GM19193 (cell line): ENCODE results near the gene RASGRP3.

Experiments used
- POLR2A ChIP-seq: IDR thresholded peaks from 4 replicates; pipeline ENCODE4 v1.6.1; 2011; ENCODE audit not compliant: insufficient read depth, insufficient read length; ENCODE audit errors: extremely low read depth

The RASGRP3 gene

GRCh38 chr2:33518200-33518599 is 41.8 kb downstream of the RASGRP3 start:
- TF ChIP-seq POLR2A = no peak

- no peak for TF ChIP-seq POLR2A
Measured at GRCh38 chr2:33518929-33519328, 42.5 kb downstream of the RASGRP3 start.

- TF ChIP-seq POLR2A = no peak
Measured at GRCh38 chr2:33521791-33522281, 45.4 kb downstream of the RASGRP3 start.

DNA sequence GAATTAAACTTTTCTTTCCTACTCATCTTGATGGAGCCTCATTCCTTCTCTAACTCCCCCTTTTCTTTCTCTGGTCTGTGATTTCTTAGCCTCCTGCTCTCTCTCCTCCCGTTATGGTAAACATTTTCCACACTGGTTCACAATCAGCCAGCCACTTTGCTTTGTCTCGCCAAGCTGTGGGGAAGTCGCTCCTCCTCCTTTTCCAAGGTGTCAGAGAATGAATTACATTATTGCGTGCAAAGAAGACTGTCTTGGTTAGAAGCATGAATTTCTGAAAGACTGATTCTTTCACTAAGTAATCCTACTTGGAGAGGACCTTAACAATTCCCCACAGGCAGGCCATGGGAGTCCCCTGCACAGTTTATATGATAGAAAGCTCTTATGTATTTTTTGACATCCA is 46.1 kb downstream of the RASGRP3 start:
- no peak for TF ChIP-seq POLR2A

DNA sequence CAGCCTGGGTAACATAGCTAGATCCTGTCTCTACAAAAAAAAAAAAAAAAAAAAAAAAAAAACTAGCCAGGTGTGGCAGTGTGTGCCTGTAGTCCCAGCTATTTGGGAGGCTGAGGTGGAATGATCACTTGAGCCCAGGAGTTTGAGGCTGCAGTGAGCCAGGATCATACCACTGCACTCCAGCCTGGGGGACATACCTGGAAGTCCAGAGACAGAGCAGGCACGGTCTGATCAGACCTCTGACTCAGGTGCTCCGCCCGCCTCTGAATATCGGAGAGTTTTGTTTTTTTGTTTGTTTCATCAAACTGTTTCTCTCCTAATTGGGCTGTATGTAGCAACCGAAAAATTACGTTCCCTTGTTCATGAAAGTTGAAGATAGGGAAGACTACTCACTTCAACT is 49.2 kb downstream of the RASGRP3 start:
- TF ChIP-seq POLR2A = no peak

DNA sequence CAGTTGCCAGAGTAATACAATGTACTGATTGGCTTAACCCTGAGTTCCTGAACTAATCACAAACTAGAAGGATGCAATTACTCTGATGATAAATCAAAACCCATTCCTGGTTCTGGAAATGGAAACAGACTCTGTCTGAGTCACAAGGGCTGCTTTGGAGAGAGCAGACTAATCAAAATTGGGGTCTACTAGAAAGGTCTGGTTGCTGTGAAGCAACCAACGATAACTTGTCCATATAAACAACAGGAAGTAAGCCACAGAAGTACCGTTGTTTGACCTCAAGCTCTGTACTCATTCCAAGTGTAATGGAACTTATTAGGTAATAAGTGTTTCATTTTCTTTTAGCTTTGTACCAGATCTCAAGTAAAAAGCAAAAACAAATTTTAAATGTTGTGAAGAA is 49.7 kb downstream of the RASGRP3 start:
- TF ChIP-seq POLR2A = no peak

DNA sequence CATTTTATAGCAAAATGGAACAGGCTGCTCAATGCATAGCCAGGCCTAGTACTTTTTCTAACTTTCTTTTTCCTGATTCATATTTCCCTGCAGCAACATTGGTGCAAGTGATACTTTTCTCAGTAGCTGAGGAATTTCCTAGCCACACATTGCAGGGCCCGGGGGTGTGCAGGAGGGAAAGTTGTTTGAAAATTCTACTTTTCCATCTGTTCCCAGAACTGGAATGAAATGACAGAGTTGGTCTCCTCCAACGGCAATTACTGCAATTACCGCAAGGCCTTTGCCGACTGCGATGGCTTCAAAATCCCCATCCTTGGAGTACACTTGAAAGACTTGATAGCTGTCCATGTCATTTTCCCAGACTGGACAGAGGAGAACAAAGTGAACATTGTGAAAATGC is 50.5 kb downstream of the RASGRP3 start:
- TF ChIP-seq POLR2A = no peak

DNA sequence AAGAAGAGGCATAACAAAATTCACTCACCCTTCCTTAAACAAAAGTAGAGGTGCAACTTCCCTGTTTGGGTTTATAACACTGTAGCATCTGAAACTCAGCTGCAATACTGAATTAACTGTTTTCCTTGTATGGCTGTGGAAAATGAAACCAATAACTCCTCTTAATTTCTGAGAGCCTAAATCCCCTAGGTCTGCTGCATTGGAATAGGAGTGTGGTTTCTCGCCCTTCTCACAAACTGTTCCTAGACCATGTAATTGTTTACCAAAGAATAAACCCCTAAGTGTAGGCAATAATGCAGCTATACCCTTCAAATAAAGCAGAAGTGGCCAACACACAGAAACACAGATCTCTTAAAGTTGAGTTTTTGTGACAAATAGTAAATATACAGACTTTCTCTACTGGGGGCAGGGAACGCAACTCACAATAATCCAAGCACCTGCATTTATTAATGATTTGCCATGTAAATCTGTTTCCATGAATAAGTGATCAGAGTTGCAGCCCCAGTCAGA is 52.0 kb downstream of the RASGRP3 start:
- TF ChIP-seq POLR2A = no peak

DNA sequence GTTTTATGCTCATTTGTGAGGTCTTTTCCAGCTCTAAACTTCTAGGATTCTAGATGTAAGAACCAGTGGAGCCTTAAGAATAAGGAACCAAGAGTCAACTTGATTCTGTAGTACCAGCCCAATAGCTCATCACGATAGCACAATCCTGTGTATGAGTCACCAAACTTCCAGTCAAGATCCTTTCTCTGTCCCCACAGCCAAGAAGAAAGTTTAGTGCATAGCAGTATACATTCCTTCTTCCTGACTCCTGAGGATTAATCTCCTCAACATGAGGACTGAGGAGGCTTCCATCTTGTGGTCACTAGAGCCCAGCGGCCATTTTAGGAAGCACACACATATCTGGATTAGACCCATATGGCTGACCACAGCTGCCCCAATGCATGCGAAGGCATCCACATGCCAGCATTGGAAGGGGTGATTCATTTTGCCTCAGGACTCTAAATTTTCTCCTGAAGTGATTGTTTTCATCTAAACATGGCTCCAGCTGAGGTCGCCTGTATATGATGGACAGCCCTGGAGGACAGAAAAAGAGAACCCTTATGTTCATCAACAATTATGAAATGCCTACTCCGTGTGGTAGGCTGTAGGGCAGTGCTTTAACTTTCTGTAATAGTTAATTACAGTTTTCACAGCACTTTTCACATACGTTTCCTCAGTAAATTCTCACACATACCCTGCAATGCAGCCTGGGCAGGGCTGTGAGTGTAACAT is 53.5 kb downstream of the RASGRP3 start:
- no peak for TF ChIP-seq POLR2A

GRCh38 chr2:33530690-33531548 is 54.5 kb downstream of the RASGRP3 start:
- no peak for TF ChIP-seq POLR2A

- TF ChIP-seq POLR2A = peak; percentile 15
Measured at GRCh38 chr2:33531549-33532059, 55.2 kb downstream of the RASGRP3 start.

- no peak for TF ChIP-seq POLR2A
Measured at GRCh38 chr2:33532146-33532545, 55.7 kb downstream of the RASGRP3 start.

- TF ChIP-seq POLR2A = no peak
Measured at GRCh38 chr2:33532966-33533365, 56.5 kb downstream of the RASGRP3 start.

- TF ChIP-seq POLR2A = no peak
Measured at GRCh38 chr2:33535421-33535820, 59.0 kb downstream of the RASGRP3 start.

GRCh38 chr2:33541243-33541642 is 64.8 kb downstream of the RASGRP3 start:
- no peak for TF ChIP-seq POLR2A
